Limb (tissue), 2 donors: ENCODE results near the gene SMARCA2.

ENCODE experiments used
- DNase-seq, 2 donors: peaks; one replicate each; pipeline ENCODE4 v3.0.0-alpha.2; 2016; ENCODE audit errors: extremely low spot score in 2 of 2

Gene SMARCA2

DNA sequence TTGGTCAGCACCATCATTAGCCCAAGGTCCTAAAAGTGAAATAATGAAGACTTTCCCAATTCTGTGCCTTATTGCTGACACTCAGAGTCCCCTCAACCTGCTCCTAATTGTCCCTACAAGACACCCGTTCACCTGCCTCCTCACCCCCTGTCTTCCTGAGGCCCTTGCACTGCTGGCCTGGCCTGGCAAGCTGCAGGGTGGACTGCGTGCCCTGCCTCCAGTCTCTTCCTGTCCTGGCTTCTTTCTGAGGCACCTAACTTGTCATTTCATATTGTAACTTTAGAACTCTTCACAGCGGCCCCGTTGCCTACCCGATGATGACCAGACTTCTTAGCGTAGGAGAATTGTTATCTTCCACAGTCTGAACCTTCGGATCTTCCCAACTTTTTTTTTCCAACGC lies 153.9 kb downstream of the SMARCA2 start:
- no peak for DNase-seq

DNA sequence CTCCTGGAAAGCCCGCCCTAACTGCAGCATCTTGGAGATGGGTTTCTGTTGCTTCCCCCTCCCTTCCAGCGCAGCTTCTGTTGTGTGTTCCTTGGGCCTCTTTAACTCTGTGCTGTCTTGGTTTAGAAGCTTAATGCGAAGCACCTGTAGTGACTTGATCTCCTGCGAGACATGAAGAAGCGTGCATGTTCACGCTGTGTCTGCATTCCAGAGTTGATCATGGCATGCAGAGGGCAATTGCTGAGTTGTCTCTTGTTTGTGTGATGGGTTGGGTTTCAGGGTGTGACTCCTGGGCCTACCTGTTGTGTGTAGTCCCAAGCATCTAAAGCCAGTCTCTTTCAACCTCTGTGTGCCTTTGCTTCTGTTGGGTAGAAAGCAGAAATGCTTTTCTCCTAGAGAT lies 155.6 kb downstream of the SMARCA2 start:
- DNase-seq: no peak

DNA sequence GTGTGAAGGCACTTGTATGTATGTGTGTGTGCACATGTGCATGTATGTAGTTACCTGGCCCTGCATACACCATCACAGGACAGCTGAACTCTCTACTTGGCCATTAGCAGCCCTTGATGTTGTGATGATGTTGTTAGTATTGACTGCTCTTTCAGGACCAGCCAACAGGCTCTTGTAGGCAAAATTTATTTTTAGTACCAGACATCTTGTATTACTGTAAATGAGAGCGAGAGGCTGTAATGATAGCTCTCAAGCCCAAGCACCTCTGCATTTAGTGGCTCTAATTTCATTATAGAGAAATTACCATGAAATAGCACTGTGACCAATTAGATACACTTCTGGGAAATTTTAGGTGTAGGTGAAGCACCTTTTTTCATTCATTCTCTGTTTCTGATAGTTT lies 158.0 kb downstream of the SMARCA2 start:
- no peak for DNase-seq

DNA sequence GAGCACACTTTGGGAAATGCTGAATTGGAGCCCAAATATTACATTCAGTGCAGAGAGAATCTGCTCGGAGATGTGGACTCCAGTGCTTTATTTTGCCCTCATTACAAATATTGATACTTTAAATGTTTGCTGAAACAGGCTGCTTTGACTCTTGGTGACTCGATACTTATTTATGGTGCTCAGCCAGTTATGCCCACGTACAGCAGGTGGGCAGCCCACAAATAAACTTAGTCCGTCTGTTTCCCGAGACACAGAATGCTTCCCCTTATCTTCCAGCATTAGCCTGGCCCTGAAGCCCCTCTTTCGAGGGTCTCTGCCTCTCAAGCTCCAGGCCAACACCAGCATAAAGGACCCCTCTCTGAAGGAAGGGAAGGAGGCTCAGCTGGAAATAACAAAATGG lies 158.7 kb downstream of the SMARCA2 start:
- no peak for DNase-seq

DNA sequence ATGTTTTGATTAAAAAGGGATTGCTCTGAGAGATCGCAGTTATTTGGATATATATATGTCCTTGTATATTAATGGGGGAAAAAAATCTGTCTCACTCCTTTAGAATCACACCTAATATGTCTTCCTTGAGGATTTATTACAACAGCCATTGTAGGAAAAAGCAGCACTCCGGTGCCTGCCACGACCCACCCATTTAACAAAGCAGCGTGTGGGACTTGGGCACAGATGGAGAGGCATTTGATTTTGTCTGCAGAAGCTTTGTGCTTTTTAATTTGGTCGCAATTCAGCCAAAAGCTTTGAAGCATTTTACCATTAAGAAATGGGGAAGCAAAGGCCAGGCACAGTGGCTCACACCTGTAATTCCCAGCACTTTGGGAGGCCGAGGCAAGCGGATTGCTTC lies 159.2 kb downstream of the SMARCA2 start:
- DNase-seq: no peak

DNA sequence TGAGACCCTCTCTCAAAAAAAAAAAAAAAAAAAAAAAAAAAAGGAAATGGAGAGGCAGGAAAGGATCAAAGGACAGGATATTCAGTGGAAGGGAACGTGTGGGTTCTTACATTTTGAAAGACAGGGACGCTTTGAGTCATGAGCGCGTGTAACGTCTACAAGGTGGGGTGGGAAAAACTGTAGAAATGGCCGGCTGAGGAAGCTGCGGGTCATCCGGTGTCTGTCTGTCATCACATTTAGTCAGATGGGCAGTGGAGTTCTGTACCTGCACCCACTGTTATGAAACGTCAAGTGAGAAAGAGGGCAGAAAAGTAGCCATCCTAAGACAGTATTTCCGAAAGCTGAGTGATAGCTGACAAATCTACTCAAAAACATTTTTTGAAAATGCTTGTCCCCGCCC lies 159.8 kb downstream of the SMARCA2 start:
- no peak for DNase-seq

DNA sequence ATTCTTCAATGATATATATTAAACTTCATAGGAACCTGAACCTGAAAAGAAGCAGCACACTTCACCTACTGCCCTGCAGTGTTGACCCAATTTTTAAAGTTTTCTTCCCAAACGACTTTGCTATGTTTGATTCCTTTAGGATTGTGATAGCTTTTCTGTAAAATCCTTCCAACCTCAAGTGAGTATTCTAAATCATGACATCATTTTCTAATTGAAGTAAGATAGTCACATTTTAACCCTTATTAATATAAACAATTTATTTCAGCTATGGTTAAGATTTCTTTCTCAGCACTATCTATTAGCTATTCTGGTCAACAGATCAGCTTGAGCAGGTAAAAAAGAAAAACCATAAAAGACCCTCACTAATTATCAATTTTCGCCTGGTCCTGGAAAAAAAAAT lies 162.0 kb downstream of the SMARCA2 start:
- DNase-seq: no peak

DNA sequence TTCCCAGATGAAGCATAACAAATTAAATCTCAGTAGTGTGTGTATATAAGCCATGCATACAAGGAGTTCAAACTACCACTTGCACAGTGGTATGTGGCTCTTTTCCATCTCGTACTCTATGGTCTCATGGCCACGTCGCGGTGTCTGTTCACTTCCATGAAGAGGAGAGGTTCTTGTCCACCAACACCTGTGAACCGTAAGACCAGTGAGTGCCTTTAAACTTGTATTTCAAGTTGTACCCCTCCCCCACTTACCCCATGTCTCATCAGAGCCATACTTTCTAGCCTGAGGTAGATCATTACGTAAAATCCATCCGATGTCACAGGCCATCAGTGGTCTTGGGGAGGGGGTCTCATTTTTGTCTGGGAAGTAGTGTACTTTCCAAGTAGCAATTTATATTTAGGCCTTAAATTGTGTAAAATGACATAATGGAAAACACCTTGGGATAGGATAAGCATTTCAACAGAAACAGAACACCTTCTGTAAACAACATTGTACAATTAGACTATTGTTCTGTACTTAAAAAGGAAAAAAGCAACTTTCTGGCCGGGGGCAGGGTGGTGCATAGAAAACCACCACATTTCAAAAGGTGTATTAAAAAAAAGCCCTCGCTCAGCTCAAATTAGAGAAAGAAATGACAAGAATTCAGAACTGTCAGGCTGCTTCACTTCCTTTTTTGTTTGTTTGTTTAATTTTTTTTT lies 163.0 kb downstream of the SMARCA2 start:
- DNase-seq: no peak

DNA sequence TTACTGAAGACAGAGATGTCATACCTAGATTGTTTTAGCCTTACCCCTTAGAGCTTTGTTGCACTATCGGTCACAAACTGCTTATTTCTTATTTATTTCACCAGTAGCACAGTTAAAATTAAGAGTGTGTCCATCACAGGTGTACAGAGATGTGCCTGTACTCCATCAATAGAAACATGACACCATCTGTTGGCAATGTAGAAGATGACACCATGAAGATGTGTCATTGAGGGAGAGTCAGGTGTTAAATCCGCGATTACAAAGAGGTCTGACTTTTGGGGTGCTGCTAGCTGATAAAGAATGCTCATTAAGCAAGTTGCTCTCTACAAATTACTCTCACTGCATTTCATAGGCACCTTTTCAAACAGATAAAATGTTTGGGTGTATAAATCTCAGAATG lies 164.4 kb downstream of the SMARCA2 start:
- no peak for DNase-seq

DNA sequence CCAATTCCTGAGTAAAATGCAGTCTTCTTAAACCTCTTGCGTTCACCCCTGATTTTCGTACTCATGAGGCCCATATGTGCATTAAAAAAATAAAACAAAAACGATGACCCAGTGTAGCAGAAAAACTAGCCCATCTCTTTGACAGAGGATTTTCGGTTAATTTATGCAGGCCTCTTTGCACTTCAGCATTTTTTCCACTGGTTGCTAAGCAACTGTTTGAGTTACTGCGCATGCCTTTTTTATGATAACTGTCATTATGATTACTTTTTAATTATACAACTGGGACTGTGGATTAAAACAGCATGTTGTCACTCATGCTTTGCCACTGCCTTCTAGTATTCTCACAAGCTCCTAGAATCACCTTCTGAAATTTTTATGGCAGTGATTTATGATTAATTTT lies 165.0 kb downstream of the SMARCA2 start:
- DNase-seq: no peak

DNA sequence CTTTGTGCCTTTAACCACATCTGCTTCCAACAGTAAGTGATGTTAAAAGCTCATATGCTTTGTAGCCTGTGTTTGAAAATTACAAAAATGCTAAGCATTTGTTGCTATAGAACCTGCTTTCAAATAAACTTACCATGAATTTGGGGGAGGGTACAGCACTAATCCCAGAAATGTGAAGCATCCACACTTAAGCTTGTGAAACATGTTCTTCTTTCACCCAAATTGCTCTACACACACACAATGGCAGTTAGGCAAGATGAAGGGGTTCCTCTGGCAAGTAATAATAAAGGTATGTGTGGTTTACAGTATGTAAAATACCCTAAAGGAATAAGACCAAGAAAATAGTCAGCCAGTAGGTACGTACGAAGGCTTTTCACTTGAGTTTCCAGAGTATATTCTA lies 165.6 kb downstream of the SMARCA2 start:
- DNase-seq: no peak

DNA sequence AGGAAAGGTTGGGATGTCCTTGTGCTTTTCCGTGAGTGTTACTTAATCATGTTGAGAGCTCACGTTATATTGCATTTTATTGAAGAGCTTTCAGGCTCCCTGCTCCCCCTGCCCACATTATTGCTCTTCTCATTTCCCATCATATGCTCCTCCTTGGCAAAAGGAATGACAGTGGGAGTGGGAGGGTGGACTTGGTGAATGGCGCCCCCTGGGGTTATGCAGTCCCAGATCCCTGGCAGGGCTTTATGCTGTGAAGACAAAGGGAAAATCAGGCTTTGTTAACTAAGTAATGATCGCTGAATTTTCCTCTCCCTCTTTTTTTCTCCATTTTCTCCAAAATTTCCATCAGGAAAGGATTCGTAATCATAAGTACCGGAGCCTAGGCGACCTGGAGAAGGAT lies 166.6 kb downstream of the SMARCA2 start:
- no peak for DNase-seq

DNA sequence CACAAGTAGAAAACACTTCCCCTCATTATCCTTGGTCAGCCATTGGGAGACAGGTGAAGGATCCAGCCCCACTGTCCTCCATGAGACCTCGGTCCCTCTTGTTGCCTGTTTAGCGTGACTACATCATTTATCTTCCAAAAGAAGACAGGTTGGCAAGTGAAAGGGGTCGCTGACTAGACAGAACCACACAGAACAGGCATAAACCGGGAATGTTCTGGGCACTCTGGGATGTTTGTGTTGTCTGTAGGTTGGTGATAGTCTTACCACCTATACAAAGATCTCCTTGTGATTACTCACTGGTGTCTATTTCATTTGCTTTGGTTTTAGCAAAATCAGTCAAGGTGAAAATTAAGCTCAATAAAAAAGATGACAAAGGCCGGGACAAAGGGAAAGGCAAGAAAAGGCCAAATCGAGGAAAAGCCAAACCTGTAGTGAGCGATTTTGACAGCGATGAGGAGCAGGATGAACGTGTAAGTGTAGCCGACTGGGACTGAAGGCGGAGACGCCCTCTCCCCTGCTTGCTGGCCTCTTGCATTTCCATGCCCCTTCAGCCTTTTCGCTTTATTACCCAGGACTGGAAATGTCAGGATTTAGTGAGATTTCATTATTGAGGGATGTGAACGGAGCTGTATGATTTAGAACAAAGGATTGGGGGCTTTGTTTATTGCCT lies 175.9 kb downstream of the SMARCA2 start:
- DNase-seq: no peak

DNA sequence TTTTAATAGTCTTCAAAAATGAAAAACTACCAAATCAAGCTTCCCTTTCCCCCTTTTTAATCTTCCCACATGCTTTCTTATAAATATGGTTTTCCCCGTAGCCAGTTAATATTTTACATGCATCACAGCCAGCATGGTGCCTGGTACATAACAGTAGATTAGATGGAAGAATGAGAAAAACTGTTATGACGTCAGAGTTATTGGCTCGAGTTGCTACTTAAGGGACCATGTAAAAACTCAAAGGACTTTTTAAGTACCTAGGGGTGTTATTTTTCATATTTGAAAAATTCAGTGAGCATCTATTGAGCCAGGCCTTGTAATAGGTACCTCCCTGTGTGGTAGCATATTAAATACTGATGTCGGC lies 176.4 kb downstream of the SMARCA2 start:
- no peak for DNase-seq

DNA sequence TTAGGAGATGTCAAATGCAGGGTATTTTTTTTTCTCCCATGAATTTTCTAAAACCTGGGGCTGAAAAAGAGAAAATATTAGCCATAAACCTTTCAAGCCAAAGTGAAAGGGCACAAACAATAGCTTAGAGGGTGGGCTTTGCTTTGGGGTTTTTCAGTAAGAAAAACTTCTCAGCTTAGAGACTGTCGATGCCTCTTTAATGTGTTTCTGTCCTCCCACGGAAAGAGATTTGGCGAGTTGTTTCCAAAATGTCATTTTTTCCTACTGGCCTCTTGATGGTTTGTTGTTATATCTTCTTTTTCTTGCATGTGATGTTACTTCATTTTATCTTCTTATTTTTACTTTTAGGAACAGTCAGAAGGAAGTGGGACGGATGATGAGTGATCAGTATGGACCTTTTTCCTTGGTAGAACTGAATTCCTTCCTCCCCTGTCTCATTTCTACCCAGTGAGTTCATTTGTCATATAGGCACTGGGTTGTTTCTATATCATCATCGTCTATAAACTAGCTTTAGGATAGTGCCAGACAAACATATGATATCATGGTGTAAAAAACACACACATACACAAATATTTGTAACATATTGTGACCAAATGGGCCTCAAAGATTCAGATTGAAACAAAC lies 177.3 kb downstream of the SMARCA2 start:
- DNase-seq: no peak

DNA sequence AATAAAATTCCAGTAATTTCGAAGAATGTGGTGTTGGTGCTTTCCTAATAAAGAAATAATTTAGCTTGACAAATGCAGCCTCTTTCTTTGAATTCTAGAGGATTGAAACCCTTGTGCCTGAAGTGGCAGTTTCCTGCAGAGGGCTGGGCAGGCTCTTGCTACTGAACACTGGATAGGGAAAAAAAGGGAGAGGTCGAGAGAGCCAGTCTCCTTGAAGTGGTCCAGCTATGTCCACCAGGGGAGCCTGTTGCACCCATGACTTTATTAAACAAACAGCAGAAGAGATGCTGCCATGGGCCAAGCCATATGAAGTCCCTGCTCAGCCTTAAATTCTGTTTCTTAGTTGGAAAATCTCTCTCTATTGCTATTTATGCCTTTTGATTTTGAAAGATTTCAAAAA lies 178.4 kb downstream of the SMARCA2 start:
- no peak for DNase-seq

DNA sequence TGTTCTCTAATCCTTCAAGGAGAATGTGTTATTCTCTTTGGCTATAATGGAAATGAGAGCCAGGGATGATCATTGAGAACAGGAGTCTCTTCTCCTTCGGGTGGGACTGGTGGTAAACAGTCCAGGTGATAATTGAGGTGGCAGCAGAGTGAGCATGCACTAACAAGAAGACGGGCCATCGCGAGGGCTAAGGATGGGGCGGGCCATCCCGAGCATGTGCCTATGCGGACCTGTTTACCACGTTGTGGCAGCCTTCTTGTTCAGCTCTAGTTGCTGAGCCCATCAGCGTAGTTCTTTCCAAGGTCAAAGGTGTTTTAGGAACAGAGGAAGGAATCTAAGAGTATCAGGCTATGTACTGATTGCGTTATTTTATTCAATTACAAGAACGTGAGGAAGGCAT lies 180.1 kb downstream of the SMARCA2 start:
- no peak for DNase-seq

DNA sequence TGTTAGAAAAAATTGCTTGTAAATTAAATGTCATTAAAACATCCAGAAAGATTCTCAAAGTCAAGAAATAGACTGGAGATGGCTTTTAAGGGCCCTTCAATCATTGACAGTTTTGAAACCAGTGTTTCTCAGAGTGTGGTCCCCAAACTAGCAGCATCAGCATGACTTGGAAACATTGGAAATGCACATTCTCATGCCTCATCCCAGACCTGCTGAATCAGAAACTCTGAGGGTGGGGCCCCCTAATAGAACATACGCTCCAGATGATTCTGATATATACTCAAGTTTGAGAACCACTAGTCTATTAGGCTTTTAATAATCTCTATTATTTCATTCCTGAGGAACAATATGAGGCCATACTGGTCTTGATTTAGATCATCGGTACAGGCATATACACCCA lies 181.6 kb downstream of the SMARCA2 start:
- DNase-seq: no peak

DNA sequence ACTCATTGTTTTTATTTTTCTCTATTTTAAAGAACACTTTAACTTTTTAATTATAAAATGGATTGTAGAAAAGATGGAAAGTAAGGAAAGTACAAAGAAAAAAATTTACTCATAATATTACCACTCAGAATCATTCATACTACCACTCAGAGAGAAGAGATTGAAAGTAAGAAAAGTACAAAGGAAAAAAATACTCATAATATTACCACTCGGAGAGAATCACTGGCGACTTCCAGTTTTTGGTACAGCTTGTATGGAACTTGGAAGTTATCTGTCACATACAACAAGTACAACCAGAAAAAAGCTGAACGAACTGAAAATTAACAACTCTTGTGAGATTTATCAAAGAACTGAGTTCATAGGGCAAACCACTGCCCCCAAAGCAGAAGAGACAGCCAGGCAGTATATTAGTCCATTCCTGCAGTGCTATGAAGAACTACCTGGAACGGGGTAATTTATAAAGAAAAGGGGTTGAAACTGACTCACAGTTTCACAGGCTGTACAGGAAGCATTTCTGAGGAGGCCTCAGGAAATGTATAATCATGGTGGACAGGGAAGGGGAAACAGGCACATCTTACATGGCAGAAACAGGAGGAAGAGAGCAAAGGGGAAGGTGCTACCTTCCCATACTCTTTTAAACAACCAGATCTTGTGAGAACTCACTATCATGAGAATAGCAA lies 183.9 kb downstream of the SMARCA2 start:
- DNase-seq: no peak

DNA sequence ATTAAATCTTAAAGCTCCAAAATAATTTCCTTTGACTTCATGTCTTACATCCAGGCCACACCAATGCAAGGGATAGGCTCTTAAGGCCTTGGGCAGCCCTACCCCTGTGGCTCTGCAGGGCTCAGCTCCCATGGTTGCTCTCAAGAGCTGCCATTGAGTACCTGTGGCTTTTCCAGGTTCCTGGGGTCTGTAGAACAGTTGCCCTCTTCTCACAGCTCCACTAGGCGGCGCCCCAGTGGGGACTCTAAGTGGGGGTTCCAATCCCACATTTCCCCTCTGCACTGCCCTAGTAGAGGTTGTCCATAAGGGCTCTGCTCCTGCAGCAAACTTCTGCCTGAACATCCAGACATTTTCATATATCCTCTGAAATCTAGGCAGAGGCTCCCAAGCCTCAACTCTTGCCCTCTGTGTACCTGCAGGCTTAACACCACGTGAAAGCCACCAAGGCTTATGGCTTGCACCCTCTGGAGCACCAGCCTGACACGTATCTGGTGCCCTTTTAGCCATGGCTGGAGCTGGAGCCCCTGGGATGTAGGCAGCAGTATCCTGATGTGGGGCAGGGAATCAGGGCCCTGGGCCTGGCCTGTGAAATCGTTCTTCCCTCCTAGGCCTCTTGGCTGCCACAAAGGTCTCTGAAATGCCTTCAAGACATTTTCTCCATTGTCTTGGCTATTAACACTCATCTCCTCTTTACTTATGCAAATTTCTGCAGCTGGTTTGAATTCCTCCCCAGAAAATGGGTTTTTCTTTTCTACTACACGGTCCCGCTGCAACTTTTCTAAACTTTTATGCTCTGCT lies 185.1 kb downstream of the SMARCA2 start:
- DNase-seq: no peak

DNA sequence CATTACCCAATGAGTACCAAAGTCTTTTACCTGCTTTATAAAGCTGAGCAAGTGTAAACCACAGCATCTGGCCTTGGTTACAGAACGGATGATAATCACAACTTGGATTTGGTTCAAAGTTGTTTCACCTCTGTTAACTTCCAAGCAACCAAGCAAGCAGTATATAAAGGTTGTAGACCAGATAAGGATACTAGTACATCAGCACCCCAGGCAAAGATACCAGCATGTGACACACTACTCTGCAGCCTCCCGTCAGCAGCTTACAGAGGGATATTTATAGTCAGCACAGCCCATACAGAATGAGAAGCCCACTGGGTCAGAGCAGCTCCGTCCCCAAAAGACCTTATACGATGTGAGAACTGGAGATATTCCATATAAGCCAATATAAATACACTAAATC lies 193.3 kb downstream of the SMARCA2 start:
- DNase-seq: no peak

DNA sequence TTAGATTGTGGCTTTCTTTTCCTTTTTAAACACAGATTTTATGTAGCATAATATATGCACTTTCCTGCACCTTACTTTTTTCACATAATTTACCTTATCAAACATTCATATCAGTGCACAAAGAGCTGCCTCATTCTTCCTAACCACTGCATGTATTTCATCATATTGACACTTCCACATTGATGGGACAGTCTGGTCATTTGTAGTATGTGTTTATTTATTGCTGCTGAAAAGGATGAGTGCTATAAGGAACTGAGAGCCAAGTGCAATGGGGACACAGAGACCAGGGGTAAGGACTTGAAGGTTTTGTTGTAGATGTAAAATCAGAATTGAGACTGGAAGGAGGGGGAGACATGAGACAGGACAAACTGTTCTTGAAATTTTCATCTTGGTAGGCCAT lies 193.8 kb downstream of the SMARCA2 start:
- DNase-seq: no peak
